ENCODE data around the gene STOML2.

Gene STOML2

DNA sequence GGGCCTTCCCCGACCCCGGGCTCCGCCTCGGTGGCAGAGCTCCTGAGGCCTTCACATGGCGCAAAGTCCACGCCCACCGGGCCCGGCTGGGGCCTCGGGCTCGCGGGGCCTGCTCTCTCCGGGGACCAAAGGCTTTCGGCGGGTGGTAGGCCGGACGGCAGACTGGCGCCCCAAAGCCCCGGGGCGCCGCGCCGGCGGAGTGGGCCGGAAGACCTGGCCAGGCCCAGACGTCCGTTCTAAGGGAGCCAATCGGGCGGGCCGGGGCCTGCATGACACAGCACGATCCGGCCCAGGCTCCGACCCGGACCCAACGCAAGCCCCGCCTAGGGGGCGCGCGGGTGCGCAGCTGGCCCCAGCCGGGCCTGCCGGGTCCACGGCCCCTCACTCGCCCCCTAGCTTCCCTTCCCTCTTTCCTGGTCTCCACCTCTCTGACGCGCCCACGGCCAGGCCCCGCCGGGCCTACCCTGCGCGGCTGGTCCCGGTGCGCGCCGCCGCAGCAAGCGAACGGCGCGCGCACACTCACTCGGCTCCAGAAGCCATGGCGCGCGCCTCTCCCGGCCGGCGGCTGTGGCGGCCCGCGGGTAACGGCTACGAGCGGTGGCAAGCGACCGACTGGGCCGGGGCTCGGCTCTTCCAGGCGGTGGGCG, 31.0 kb downstream of the STOML2 start:
- no peak for DNase-seq

DNA sequence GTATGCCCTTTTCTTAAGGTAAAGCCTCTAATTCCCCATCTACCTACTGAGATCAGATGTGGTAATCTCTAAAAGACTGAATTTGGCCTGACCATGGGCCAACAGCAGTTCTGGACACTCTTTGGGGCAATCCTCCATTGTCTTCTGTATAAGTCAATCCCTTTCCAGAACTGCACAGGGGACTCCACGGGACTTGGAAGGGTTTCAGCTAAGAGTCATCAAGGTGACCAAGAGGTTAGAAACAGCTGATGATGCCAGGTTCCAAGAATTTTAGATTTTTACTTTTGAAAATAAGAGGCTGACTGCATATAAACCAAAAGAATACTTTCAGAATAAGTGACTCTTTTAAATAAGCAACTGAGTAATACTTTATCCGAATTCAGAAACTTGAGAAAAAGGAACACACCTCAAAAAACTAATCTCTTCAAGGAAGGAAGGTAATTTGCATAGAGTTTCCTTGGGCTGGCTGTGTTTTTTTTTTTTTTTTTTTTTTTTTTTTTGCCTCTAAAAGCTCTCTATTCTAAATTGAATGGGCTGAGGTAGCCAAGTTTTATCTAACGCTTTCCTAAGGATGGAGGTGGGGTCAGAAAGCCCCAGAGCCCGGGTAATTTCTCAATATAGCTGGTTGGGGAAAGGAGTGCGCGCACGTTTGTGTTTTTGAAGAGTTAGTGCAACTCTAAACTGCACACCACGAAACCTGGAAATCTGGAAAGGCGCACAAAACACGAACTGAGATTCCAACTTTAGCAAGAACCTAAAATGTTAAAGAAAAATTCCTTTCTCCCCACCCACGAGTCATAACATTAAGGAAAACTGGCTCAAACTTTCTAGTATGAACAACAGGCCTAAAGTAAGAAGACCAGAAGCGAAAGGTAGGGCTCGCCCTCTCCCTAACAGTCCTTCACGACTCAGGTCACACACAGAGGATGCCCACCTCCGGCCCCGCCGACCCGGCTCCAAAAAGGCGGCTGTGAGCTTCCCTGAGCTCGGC, 31.8 kb downstream of the STOML2 start:
- DNase-seq = no peak

DNA sequence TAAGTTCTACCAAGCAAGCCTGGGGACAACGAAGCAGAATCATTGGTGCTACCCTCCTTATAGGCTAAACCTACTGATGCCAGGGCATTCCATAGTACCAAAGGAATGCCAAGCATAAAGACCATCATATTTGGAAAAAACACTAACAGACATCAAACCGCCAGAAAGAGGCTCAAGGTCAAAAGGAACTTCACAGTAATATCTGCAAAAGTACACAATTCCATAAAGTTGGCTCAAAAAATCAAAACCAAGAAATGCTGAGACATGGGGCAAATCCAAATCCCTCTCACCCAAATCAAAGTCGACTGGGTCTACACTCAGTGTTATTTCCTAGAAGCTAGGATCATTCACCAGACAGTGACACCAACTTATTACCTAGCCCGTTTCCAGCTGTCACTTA, 33.9 kb downstream of the STOML2 start:
- no peak for DNase-seq

DNA sequence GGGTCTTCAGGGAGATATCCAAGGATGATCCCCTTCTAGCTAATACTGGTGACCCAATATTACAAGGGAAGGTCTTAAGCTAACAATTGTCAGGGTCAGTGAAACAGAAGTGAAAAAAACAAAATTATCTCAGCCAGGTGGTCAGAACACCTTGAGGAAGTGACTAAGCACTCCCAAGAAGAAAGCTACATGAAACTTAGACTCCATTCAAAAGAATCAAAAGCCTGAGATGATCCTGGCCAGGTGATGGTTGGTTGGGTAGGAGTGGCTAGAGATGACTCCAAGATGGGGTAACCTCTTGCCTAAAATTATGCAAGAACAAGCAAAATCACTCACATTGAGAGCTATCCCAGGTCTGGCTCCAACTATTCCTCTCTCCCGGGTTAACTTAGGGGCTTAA, 35.9 kb downstream of the STOML2 start:
- DNase-seq = no peak

DNA sequence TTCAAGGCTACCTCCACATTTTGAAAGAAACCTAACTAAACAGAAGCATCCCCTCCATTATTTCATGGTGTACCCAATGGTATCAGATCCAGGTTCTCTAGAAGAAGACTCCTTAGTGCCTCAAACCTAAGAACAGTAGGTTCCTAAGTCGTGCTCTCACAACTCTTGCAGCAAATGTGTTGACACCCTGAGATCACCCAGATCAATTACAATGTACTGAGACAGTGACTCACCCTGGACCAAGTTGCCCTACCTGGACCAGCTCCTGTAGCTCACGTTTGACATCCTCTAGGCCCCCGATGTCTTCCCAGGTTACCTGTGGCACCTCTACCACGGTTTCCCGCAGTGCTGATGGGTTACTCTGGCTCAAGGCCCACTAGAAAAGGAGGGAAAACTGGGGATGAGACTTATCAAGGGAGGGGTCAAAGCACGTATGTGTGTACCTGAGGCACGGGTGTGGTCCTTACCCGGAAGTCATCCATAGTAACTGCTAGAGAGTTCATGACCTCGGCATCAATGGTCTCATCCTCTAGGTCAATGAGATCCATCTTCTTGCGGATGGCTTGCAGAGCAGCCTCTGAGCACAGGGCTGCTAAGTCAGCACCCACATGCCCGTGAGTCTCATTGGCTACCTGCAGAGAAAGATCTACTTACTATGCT, 42.3 kb downstream of the STOML2 start:
- DNase-seq = no peak

DNA sequence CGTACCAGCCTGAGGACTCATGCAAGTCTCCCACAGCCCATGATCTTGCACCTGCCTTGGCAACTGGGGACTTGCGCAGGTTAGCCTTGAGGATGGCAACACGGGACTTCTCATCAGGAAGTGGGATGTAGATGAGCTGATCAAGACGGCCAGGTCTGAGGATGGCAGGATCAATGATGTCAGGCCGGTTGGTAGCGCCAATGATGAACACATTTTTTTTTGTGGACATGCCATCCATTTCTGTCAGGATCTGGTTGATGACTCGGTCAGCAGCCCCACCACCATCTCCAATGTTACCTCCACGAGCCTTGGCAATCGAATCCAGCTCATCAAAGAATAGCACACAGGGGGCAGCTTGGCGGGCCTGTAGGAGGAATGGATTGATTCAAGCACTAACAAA, 43.5 kb downstream of the STOML2 start:
- no peak for DNase-seq

DNA sequence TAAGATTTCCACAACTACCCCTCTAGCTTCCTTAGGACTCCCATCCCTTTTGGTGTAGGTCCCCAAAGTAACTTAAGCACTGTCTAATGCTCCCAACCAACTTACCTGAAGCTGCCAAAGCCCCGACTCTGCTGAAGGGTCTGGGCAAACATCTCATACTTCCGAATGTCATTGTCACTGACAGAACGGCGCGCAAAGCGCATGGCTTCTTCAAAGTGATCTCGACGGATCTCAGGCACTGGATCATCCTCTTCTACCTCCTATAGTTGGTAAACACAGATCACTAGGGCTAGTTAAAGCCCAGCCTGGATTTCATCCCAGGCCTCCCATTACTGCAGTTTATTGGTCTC, 45.7 kb downstream of the STOML2 start:
- no peak for DNase-seq

DNA sequence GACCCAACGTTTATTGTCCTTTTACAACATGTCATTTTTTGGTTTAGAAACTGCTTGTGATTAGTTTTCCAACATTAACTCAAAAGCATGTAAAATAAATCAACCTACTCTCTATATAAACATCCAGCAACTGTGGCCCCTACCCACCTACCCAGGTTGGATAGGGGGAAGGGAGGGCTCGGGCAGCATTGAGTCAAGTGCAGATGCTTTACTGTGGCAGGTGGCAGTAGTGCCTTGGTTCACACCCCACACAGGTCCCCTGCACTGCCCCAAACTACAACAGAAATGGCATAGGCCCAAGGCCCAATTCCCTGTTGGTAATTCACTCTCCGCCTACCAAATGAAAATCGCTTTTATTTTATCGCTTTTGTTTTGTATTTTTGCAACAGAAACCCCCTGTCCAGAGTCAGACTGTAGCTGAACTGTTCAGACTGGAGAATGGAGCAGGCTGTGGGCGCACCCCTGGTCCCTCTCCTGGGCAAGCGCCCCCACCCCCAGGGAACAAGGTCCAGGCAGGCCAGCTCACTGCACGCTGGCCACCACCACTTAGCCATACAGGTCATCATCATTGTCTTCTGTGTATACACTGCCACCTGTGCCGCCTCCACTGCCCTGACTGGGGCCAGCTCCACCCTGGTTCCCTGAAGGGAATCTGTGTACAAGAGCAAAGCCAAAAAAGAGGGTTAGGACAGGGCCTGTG, 46.2 kb downstream of the STOML2 start:
- DNase-seq = no peak

DNA sequence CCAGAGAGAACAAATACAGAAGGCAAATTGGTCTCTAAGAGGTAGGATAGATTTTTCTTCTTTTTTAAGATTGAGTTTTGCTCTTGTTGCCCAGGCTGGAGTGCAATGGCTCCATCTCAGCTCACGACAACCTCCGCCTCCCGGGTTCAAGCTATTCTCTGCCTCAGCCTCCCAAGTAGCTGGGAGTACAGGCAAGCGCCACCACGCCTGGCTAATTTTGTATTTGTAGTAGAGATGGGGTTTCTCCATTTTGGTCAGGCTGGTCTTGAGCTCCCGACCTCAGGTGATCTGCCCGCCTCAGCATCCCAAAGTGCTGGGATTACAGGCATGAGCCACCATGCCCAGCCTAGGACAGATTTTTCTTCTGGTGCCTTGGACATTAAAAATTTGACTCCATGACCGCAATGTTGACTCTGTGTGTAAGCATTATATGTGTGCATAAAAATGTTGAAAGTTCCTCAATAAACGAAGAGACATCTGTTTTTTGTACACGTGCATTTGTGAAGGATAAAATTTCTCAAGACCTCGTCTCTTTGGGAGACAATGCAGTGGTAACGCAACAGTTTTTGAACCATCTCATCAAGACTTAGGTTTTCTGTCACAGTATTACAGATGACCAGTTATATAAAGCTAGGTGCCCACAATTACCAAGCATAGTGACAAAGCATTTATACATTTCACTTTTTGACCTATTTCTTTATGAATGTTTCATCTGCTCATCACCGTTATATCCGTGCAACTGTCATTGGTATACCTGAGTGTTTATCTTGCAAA, 47.9 kb downstream of the STOML2 start:
- DNase-seq = no peak

DNA sequence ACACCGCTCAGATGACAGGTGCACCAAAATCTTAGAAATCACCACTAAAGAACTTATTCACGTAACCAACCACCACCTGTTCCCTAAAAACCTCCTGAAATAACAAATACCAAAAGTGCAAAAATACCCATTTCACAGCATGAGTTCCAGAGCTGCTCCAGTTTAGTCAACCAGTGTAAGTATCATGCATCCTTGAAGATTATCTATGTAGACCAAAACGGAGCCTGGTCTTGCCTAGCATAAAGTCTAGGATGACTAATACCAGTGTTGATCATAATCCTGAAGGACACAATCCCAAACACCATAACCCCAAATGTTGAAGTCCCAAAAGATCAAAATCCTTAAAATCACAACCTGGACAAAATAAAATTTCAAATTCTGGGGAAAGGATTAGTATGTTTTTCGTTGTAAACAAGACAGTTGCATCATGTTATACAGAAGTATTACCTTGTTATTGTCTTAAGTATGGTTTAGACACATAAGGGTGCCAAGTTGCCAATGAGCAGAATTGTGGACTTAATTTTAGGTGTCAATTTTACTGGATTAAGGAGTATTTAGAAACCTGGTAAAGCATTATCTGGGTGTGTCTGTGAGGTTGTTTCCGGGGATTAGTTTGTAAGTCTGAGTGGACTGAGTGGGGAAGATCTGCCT, 48.6 kb downstream of the STOML2 start:
- DNase-seq = no peak

DNA sequence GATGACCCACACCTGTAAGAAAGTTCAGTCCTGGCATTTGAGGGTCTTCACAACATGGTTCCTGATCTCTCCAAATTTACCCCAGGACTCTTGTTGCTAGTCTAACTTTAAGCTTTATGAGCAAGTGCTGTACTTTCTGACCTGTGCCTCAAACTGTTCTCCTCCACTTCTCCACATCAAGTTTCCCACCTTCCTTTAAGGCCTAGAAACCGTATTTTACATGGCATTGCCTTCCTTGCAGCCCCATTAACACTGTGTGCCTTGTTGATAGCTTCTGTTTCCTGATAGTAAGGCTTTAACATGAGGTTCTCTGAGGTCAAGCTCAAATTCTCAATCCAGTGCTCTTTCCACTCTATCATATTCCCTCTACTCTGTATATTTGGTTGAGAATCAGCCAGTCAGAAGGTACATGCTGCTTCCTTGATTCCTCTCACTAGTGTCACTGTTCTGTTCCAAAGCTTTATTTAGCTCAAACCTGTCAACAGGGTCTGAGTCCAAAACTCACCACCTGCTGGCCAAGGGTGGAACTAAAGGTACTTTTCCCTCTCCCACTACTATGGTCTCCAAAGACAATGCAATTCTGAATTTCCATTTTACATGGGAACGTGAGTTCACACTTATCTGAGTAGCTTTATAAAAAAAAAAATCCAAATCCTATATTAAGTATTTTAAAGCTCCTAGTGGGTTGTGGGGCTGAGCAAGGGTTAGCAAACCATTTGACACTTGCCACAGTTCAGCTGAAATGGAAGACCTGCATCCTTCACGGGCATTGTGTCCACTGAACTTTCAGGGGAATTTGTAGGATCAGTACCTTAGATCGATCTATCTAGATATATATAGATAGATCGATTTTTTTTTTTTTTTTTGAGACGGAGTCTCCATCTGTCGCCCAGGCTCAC, 51.6 kb downstream of the STOML2 start:
- peak; percentile 71 to 88 for DNase-seq

Data from cerebellar nuclear complex (tissue), 1 donor.